IMR-90 (cell line): ENCODE measurements around the gene ACSS2. TPM values are rescaled to one million over a fixed set of nuclear protein-coding genes. Genes with fewer than 3 reads are reported as not detected.

Experiments
- ATAC-seq: fragments of 200-7000 bp; cut with Tn5 transposase; 2 replicates; pipeline ENCODE4 v1.9.1; 2020; ENCODE audit warnings: low read depth, mild to moderate bottlenecking, moderate library complexity
- BruUV-seq: library from RNA; stranded (reverse); fragments of 400-500 nt; replicated peaks from 2 replicates; lab custom pipeline; 2021; lab: Mats Ljungman, UMichigan
- CTCF ChIA-PET: fragments of 300-600 bp; formaldehyde crosslinking; extraction: SDS; loops from one replicate; lab custom pipeline; 2021; ENCODE audit warnings: antibody characterized with exemption; lab: Yijun Ruan, JAX
- POLR2A ChIA-PET: fragments of 300-600 bp; sonication (Branson Sonifier 250); formaldehyde crosslinking; loops from one replicate; lab custom pipeline; 2022; ENCODE audit warnings: antibody characterized with exemption; ENCODE audit not compliant: unreplicated experiment; lab: Charles Lee
- DNase-seq: peaks from one replicate; pipeline ENCODE4 v3.0.0; 2013
- H2AFZ ChIP-seq: replicated peaks from 2 replicates; pipeline ENCODE3; 2013; ENCODE audit warnings: low read length, mild to moderate bottlenecking; ENCODE audit not compliant: poor library complexity
- H2AK5ac ChIP-seq: 2 replicates; pipeline ENCODE4 v1.6.1; 2013; ENCODE audit warnings: low read depth, low read length, inconsistent platforms
- H2AK9ac ChIP-seq: replicated peaks from 2 replicates; pipeline ENCODE3; 2013; ENCODE audit warnings: mild to moderate bottlenecking, low read depth, low read length, moderate library complexity; ENCODE audit not compliant: poor library complexity
- H2BK120ac ChIP-seq: 2 replicates; pipeline ENCODE4 v1.6.1; 2013; ENCODE audit warnings: low read depth, low read length, inconsistent platforms
- H2BK15ac ChIP-seq: 3 replicates; pipeline ENCODE4 v1.6.1; 2013; ENCODE audit warnings: low read depth, low read length, inconsistent platforms
- H2BK20ac ChIP-seq: 2 replicates; pipeline ENCODE4 v1.6.1; 2013; ENCODE audit warnings: low read depth, mild to moderate bottlenecking, inconsistent platforms, low read length, moderate library complexity
- H2BK5ac ChIP-seq: 2 replicates; pipeline ENCODE4 v1.6.1; 2013; ENCODE audit warnings: mild to moderate bottlenecking, low read depth, low read length, inconsistent platforms; ENCODE audit not compliant: poor library complexity, severe bottlenecking
- H3K14ac ChIP-seq: replicated peaks from 2 replicates; pipeline ENCODE4 v1.6.1; 2013; ENCODE audit warnings: low read depth, low read length, inconsistent platforms
- H3K18ac ChIP-seq: 2 replicates; pipeline ENCODE4 v1.6.1; 2013; ENCODE audit warnings: low read depth, low read length, control low read depth
- H3K23ac ChIP-seq: 2 replicates; pipeline ENCODE4 v1.6.1; 2013; ENCODE audit warnings: low read depth, low read length, inconsistent platforms
- H3K27ac ChIP-seq: 2 replicates; pipeline ENCODE4 v1.5.1; 2013; ENCODE audit warnings: mild to moderate bottlenecking, control low read depth, low read length; ENCODE audit not compliant: insufficient read depth
- H3K27me3 ChIP-seq: 2 replicates; pipeline ENCODE4 v1.6.1; 2013; ENCODE audit warnings: low read length; ENCODE audit not compliant: control insufficient read depth, insufficient read depth
- H3K36me3 ChIP-seq: 2 replicates; pipeline ENCODE4 v1.6.1; 2013; ENCODE audit warnings: low read length, mixed read lengths; ENCODE audit not compliant: control insufficient read depth, insufficient read depth
- H3K4ac ChIP-seq: 2 replicates; pipeline ENCODE4 v1.6.1; 2013; ENCODE audit warnings: low read depth, low read length, inconsistent platforms
- H3K4me1 ChIP-seq: 2 replicates; pipeline ENCODE4 v1.6.1; 2013; ENCODE audit warnings: low read length, mixed read lengths; ENCODE audit not compliant: control insufficient read depth, insufficient read depth
- H3K4me2 ChIP-seq: 2 replicates; pipeline ENCODE4 v1.6.1; 2013; ENCODE audit warnings: low read depth, mild to moderate bottlenecking, control low read depth, low read length, moderate library complexity
- H3K4me3 ChIP-seq: 2 replicates; pipeline ENCODE4 v1.5.1; 2013; ENCODE audit warnings: low read depth, mild to moderate bottlenecking, control low read depth, low read length, moderate library complexity; ENCODE audit not compliant: insufficient read depth
- H3K56ac ChIP-seq: 2 replicates; pipeline ENCODE4 v1.6.1; 2013; ENCODE audit warnings: low read length, inconsistent platforms; ENCODE audit not compliant: insufficient read depth; ENCODE audit errors: extremely low read depth
- H3K79me1 ChIP-seq, 2 experiments: 2 replicates each; pipeline ENCODE4 v1.6.1; 2013; ENCODE audit warnings: low read length in 2 of 2, inconsistent platforms in 1 of 2, low read depth in 1 of 2
- H3K9ac ChIP-seq: 2 replicates; pipeline ENCODE4 v1.6.1; 2013; ENCODE audit warnings: low read depth, low read length, control low read depth
- H3K9me1 ChIP-seq: 2 replicates; pipeline ENCODE4 v1.6.1; 2013; ENCODE audit warnings: low read length, inconsistent platforms; ENCODE audit not compliant: insufficient read depth
- H3K9me3 ChIP-seq: 2 replicates; pipeline ENCODE4 v1.6.1; 2013; ENCODE audit warnings: low read length; ENCODE audit not compliant: control insufficient read depth, insufficient read depth
- H4K20me1 ChIP-seq: 2 replicates; pipeline ENCODE4 v1.6.1; 2013; ENCODE audit warnings: low read length, inconsistent platforms; ENCODE audit not compliant: insufficient read depth
- H4K5ac ChIP-seq: 2 replicates; pipeline ENCODE4 v1.6.1; 2013; ENCODE audit warnings: mild to moderate bottlenecking, low read depth, low read length, control low read depth
- H4K8ac ChIP-seq, 2 experiments: 2 replicates each; pipeline ENCODE4 v1.6.1; 2013; ENCODE audit warnings: low read depth in 2 of 2, low read length in 2 of 2, control low read depth in 1 of 2, inconsistent platforms in 1 of 2
- H4K91ac ChIP-seq: 2 replicates; pipeline ENCODE4 v1.6.1; 2013; ENCODE audit warnings: low read depth, low read length, inconsistent platforms; ENCODE audit not compliant: insufficient read depth
- BHLHE40 ChIP-seq: fragments of 150-350 bp; IDR thresholded peaks from 2 replicates; pipeline ENCODE4 v1.6.1; 2016; ENCODE audit warnings: mild to moderate bottlenecking, low read depth, low read length
- CEBPB ChIP-seq: IDR thresholded peaks from 2 replicates; pipeline ENCODE4 v1.6.1; 2012; ENCODE audit warnings: low read depth, low read length, improper control_type of control experiment
- CHD1 ChIP-seq: IDR thresholded peaks from 2 replicates; pipeline ENCODE4 v1.6.1; 2012; ENCODE audit warnings: low read depth, low read length, improper control_type of control experiment
- CTCF ChIP-seq: conservative IDR thresholded peaks from 2 replicates; pipeline ENCODE4 v1.5.1; 2012; ENCODE audit warnings: mild to moderate bottlenecking, low read depth, low read length, improper control_type of control experiment
- ELK1 ChIP-seq: fragments of 150-350 bp; IDR thresholded peaks from 2 replicates; pipeline ENCODE4 v1.6.1; 2016; ENCODE audit warnings: low read depth, mild to moderate bottlenecking, low read length, moderate library complexity, borderline replicate concordance
- FOS ChIP-seq: fragments of 150-350 bp; IDR thresholded peaks from 2 replicates; pipeline ENCODE4 v1.6.1; 2016; ENCODE audit warnings: low read depth, low read length
- MAFK ChIP-seq: IDR thresholded peaks from 2 replicates; pipeline ENCODE4 v1.6.1; 2012; ENCODE audit warnings: low read depth, low read length, improper control_type of control experiment
- MAZ ChIP-seq: IDR thresholded peaks from 2 replicates; pipeline ENCODE4 v1.6.1; 2012; ENCODE audit warnings: low read depth, mild to moderate bottlenecking, low read length, improper control_type of control experiment, moderate library complexity, borderline replicate concordance
- MXI1 ChIP-seq: IDR thresholded peaks from 2 replicates; pipeline ENCODE4 v1.6.1; 2012; ENCODE audit warnings: low read depth, mild to moderate bottlenecking, low read length, moderate library complexity, borderline replicate concordance
- NFE2L2 ChIP-seq: fragments of 150-350 bp; IDR thresholded peaks from 2 replicates; pipeline ENCODE4 v1.6.1; 2016; ENCODE audit warnings: low read depth, mild to moderate bottlenecking, low read length
- POLR2A ChIP-seq: IDR thresholded peaks from 2 replicates; pipeline ENCODE4 v1.6.1; 2012; ENCODE audit warnings: mild to moderate bottlenecking, low read depth, low read length
- RAD21 ChIP-seq: IDR thresholded peaks from 2 replicates; pipeline ENCODE4 v1.6.1; 2012; ENCODE audit warnings: low read length, improper control_type of control experiment
- RCOR1 ChIP-seq: IDR thresholded peaks from 2 replicates; pipeline ENCODE4 v1.6.1; 2012; ENCODE audit warnings: mild to moderate bottlenecking, low read length, improper control_type of control experiment; ENCODE audit not compliant: insufficient replicate concordance
- RFX5 ChIP-seq: IDR thresholded peaks from 2 replicates; pipeline ENCODE4 v1.8.0; 2012; ENCODE audit warnings: low read depth, mild to moderate bottlenecking, low read length, moderate library complexity
- SMC3 ChIP-seq: fragments of 150-350 bp; IDR thresholded peaks from 2 replicates; pipeline ENCODE4 v1.6.1; 2016; ENCODE audit warnings: low read depth, mild to moderate bottlenecking, antibody characterized with exemption, low read length, moderate library complexity
- USF2 ChIP-seq: fragments of 150-350 bp; IDR thresholded peaks from 2 replicates; pipeline ENCODE4 v1.6.1; 2017; ENCODE audit warnings: mild to moderate bottlenecking, antibody characterized with exemption, low read length, low read depth
- WGBS, 2 experiments: methylation state at CpG; one replicate each; pipeline versions ENCODE4 v1.1.5 to v1.1.7; 2013; ENCODE audit warnings: missing lambda C conversion rate in 2 of 2; ENCODE audit not compliant: insufficient read length in 1 of 2; ENCODE audit errors: extremely low coverage in 2 of 2; 5-methylcytosine and 5-hydroxymethylcytosine counted together
- dilution Hi-C: fragments of 300-500 bp; cut with HindIII; formaldehyde crosslinking; loops from one replicate; pipeline ENCODE4 v1.14.3; 2018; ENCODE audit warnings: low sequenced_read_pairs; ENCODE audit not compliant: unreplicated experiment
- in situ Hi-C: fragments of 300-500 bp; cut with MboI; formaldehyde crosslinking; loops from 3 replicates; pipeline ENCODE4 v1.14.3; 2019; ENCODE audit warnings: low sequenced_read_pairs, inconsistent platforms, mixed read lengths
- intact Hi-C: fragments of 100-400 bp; cut with micrococcal nuclease; formaldehyde crosslinking; loops from 2 replicates; pipeline ENCODE4 v1.10.0; 2022
- polyA plus RNA-seq, 3 experiments: library from polyadenylated mRNA; depleted of rRNA; stranded (reverse); fragments of >200 nt; gene quantifications; 2 replicates each; pipeline ENCODE4 v1.2.3, GENCODE V29; 2012; ENCODE audit warnings: low replicate concordance in 1 of 3
- total RNA-seq: library from RNA; depleted of rRNA; stranded (reverse); fragments of >200 nt; gene quantifications from 2 replicates; pipeline ENCODE4 v1.2.3, GENCODE V29; 2012

Gene ACSS2
- total and polyA plus RNA-seq, 2 of the 4 experiments (the other 2 are of a cell fraction), result 26.9 to 46.4 TPM

- intact Hi-C loops (no loop called here), in situ Hi-C loops (no loop called here), dilution Hi-C loops (no loop called here)
- Histone ChIP-seq H3K56ac (no peak overlapping the region), H3K4ac (no peak overlapping the region), H2BK120ac (no peak overlapping the region), H4K5ac (no peak overlapping the region), H3K4me2 (no peak overlapping the region), H3K36me3 (peaks cover 35% of the 10 kb centered on the region), H3K9me1 (peaks cover 8% of the 10 kb centered on the region), H2BK20ac (no peak overlapping the region), H2BK15ac (no peak overlapping the region), H3K4me3 (no peak overlapping the region), H3K27ac (no peak overlapping the region), H4K8ac (no peak overlapping the region), H3K79me1 (peaks cover 0 to 4% of the 10 kb centered on the region in 2 experiments; a peak in 2 of 4 replicates), H2AFZ (no peak overlapping the region), H4K91ac (no peak overlapping the region), H3K4me1 (peaks cover 2% of the 10 kb centered on the region; the same call in 1 of the 2 replicates), H3K9ac (no peak overlapping the region), H3K23ac (no peak overlapping the region), H2AK9ac (no peak overlapping the region), H2BK5ac (no peak overlapping the region), H4K20me1 (no peaks in the 10 kb centered on the region), H3K27me3 (no peaks in the 10 kb centered on the region), H2AK5ac (no peak overlapping the region), H3K18ac (no peak overlapping the region), H3K14ac (no peak overlapping the region), H3K9me3 (no peaks in the 10 kb centered on the region)
- ChIA-PET POLR2A (no interaction called here), CTCF (no interaction called here)
- 100% methylated on average over 2 of the region's 9 CpGs; no CpG with 5 or more reads in 1 of the 2 experiments for whole genome bisulfite sequencing, 2 experiments
- TF ChIP-seq NFE2L2 (no peak), POLR2A (no peak), USF2 (no peak), CTCF (no peak), RAD21 (no peak), SMC3 (no peak), CHD1 (no peak), MXI1 (no peak), MAZ (no peak), BHLHE40 (no peak), CEBPB (no peak), ELK1 (no peak), FOS (no peak), MAFK (no peak), RCOR1 (no peak), RFX5 (no peak)
- DNase-seq (no peak), ATAC-seq (no peak)
- BruUV-seq, result no TSS peak
Measured at GRCh38 chr20:34942301-34942700, 65.9 kb downstream of the ACSS2 start.
